ENCODE measurements around the gene ABLIM3. TPM values are rescaled to one million over a fixed set of nuclear protein-coding genes. Genes with fewer than 3 reads are reported as not detected.

Gene ABLIM3
- total RNA-seq = 14.9 and 16.7 TPM in 2 replicates

GRCh38 chr5:149141224-149141956 lies at the start of gene ABLIM3:
Gene ABLIM3 (plus strand): TSS chr5:149141493. CDS start chr5:149142096, 603 bp downstream.

GRCh38 chr5:149271716-149272563 lies 130.6 kb downstream of the ABLIM3 start, which contains the start of gene AFAP1L1:
Gene AFAP1L1 (plus strand): TSS chr5:149271859. CDS start chr5:149271969, 110 bp downstream.

Other genes starting within 250 kb of the ABLIM3 start
- 9.5 and 10.8 TPM in 2 replicates for gene SH3TC2, start 78.4 kb upstream of the ABLIM3 start, total RNA-seq
- 10.1 and 16.1 TPM in 2 replicates for gene AFAP1L1, start 130.4 kb downstream of the ABLIM3 start, total RNA-seq
- gene GRPEL2, start 204.0 kb downstream of the ABLIM3 start, total RNA-seq = 11.5 and 12.4 TPM in 2 replicates
- gene PCYOX1L, start 216.6 kb downstream of the ABLIM3 start, total RNA-seq = 6.9 and 8.1 TPM in 2 replicates
- not detected in 2 replicates for gene IL17B, start 237.8 kb downstream of the ABLIM3 start, total RNA-seq

All from aortic smooth muscle cell (primary cell).